HG03097 (cell line): ENCODE measurements around the gene OSM.
"Not testable (repeated sequence)": the region's sequence is repeated elsewhere in the genome, so short reads cannot be mapped to it uniquely, and the experiment has no call there.

Experiments used
- ATAC-seq: cut with Tn5 transposase; IDR thresholded peaks from one replicate; pipeline ENCODE4 v1.9.1; 2021; ENCODE audit not compliant: unreplicated experiment, low FRiP score

The OSM gene

DNA sequence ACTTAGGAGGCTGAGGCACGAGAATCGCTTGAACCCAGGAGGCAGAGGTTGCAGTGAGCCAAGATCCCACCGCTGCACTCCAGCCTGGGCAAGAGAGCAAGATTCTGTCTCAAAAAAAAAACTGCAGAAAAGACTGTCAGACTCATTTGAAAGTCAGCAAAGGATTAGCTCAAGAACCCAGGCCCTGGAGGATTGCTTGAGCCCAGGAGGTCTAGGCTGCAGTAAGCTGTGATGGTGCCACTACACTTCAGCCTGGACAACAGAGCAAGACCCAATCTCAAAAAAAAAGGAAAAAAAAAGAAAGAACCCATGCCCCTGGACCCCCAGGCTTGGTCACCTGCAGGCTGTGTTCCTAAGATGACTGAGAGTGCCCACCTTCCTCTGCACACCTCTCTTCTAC is 36.3 kb downstream of the OSM start:
- no peak for ATAC-seq

DNA sequence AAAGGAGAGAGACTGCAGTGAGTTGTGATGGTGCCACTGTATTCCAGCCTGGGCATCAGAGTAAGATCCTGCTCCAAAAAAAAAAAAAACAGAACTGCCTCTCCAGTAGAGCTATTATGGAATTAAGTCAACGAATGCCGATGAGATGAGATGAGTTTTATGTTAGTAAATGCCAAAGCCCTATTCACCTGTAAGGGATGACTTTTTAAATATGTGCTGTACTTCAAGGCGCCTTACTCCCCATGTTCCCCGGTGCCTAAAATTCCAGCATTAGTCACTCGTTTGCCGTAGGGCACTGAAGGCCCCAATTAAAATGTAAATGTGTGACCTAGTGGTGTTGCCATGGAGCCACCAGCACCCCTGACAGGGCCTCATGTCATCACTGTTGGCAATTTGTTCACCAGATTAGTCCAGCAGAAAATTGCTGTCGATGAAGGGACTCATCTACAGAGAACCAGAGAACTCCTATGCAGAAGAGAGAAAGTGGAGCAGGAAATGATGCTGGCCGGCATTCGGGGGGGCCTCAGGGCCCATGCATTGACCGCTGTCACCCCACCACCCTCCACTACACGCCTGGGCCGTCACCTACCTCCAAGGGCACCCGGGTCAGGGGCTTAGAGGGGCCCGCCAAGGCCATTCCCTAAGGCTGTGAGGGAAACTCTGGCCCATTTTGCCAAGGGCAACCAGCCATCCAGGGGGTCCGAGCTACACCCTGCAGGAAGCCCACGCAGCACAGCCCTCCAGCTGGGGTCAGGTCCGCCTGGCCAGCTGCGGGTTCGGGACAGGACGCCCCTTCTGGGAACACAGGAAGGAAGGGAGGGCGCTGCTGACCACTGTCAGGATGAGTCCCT is 37.9 kb downstream of the OSM start:
- ATAC-seq, result no peak

DNA sequence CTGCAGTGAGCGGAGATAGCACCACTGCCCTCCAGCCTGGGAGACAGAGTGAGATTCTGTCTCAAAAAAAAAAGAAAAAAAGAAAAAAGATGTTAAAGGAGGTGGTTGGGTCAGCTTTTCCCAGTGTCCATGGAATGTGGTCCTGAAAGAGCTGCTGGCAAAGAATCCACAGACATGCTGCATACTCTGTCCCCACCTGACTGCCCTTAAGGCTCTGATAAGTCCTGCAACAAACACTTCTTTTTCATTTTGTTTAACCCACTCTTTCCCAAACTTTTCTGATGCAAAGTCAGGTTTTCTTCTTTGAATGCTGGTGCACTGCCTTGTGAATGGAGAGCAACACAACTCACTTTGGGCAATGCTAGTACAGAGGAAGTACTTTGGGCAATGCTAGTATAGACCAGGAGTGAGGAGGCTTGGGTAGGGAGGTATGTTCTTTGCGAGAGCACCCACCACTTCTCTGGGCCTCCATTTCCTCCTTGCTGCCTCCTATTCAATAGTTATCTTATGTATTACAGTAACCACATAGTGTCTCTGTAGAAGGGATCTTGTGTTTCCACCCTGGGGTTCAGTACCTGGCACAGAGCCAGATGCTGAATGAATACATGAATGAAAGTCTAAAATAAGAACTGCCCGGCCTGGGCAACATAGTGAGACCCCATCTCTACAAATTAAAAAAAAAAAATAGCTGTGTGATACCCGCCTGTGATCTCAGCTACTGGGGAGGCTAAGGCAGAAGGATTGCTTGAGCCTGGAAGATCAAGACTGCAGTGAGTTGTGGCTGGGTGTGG is 39.0 kb downstream of the OSM start:
- ATAC-seq, result no peak

DNA sequence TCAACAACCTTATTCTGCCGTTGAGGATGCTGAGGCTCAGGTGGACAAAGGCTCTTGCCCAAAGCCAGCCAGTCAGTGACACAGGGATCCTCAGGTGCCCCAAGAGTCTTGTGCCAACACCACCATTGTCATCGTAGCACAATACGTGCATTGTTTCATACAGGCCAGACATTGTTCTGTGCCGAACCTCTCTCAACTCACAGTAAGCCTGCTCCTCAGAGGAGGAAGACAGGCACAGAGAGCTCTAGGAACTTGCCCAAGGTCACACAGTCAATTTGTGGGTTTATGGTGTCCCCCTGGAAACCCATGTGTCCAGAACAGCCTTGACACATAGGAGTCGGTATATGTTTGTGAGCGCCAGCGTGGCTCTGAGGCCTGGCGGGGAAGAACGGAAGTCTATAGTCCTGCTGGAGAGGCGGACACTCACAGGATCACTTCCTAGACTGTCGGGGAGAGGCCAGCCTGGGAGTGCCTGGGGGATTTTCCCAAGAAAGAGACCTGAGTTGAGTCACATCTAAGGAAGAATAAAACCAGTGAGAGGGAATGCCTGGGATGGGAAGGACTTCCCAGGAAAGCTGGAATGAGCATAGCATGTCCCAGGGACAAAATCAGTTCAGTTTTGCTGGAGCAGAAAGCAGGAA is 40.3 kb downstream of the OSM start:
- ATAC-seq, result no peak

DNA sequence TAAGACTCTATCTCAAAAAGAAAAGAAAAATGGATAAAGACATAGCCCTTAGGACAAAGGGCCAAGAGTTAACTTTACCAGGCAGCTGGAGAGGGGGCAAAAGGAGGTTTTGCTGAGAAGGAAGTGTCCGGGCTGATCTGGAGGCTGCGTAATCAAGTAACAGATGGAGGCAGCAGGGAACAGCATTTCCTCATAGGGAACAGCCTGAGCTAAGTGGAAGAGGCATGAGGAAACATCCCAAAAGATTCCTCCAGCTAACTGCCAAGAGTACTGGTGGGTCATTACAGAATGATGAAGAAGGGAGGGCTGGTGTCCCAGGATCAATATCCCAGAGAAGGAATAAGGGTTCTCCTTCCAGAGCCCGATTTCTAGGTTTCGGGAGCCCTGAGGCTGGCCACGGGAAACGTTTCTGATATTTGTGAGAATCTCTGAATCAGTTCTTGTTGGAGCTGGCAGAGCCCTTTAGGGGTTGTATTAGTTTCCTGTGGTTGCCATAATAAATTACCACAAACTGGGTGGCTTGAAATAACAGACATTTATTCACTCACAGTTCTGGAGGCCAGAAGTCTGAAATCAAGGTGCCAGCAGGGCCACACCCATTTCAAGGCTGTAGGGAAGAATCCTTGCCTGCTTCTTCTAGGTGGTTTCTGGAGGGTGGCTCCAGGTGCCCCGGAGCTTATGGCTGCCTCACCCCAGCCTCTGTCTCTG is 41.3 kb downstream of the OSM start:
- no peak for ATAC-seq

DNA sequence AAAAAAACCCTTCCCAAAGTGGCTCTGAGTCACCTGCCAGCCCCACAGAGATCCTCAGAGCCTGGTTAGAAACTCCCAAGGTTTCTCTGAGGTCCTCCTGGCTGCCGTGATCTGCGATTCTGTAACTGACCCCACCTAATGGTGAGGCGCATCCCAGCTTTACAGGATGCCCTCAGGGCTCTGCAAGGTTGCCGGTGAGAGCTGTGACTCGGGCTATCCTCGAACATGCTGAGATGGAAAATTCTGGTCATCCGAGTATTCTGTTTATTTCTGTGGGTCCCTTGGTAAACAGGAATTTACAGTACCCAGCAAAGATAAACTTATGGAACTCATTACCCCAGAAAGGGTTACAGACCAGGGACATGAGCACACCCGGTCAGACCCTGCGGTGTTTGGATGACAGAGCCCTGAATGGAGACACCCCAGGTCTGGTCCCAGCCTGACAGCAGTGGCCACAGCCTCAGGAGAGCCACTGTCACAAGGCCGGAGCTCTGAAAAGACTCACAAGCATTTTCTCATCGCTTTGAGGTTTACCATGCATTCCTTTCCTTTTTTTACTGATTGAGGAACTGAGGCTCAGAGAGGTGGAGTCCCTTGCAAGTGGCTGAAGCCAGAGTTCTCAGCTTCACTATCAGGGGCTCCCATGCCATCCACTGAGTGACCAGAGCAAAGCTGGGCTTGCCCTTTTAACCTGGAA is 42.3 kb downstream of the OSM start:
- no peak for ATAC-seq

DNA sequence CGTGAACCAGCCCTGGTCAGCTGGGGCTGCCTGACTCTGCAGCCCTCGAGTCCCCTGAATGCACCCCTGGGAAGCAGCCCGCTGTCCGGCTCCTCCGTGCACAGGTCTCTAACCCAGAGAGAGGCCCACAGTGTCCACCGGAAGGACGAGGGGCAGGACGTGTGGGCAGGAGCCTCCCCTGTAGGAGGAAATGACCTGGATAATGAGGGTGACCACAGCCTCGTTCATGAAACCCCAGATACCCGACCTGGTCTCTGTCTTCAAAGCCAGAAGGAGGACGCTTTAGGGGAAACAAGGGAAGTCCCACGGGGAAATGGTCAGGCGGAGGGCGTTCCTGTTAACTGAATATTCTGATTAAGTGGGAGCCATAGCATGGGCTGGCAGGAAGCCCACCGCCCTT is 43.3 kb downstream of the OSM start:
- no peak for ATAC-seq

DNA sequence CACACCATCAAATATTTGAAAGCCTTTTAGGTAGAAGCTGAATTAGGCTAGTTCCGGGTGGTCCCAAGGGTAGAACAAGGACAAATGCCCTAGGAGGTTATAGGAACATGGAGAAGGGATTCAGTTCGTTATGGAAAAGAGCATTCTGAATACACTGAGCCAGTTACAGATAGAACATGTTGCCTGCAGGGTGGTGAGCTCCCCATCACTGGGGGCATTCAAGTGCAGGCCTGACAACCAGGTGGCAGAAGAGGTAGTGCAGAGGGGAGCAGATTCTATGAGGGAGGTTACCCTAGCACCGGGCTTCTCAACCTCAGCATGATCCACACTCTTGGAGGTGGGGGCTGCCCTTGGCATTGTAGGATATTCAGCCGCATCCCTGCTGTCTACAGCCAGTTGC is 44.3 kb downstream of the OSM start:
- ATAC-seq, result no peak

DNA sequence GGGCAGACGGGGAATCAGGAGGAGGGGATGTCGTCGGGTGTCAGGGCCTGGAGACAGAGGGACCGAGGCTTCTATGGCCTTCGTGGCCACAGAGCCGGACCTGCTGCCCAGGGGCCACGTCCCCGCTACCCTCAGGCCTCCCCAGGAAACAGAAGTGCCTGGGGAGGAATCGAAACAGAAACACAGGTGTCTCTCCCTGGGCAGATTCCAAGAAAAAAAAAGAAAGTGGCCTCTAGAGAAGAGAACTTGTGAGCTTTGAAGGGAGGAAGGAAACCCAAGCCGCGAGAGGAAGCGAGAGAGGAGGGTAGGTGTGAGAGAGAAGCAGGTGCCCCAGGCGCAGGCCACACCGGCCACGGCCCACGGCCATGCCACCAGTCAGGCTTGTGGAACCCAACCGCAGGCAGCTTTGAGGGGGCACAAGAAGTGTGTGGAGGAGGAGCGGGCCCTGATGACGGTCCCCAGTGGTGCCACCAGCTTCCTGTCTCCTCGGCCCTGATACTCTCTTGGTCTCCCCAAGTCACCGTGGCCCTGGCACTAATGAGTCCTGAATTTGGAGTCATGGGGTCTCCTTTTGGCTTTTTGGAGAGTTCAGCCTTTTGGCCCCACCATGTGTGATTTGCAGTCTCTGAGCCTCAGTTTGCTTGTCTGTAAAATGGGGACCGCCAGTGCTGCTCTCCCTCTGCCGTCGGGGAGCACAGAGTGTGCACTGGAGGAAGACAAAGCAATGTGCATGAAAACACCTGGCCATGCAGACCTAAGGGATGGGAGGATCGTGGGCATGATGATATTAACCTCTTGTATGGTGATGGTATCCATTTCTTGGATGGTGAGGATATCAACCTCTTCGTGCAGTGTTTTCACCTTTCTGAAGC is 45.3 kb downstream of the OSM start:
- ATAC-seq, result no peak

DNA sequence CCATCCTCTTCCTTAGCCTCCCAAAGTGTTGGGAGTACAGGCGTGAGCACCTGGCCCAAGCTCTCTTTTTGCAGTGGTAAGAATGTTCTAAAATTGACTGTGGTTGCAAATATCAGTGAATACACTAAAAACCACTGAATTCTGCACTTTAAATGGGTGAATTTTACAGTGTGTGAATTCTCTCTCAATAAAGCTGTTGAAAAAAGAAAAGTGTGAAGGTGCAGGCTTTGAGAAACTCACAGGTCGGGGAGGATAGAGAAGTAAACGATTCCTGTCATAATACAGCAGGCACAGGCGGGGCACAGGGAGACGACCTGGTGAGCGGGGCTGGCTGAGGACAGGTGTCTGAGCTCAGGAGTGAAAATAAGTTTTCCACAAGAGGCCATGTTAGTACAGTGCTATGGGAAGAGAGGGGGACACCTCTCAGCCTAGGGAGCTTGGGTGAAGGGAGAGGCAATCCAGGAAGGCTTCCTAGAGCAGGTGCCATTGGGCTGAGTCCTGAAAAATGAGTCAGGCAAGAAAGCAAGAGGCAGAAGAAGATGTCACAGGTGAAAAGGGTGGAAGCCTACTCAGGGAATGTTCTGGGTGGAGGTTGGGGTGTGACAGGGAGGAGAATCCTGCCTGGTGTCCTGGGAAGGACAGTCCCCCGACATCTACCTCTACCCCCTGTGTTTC is 46.2 kb downstream of the OSM start:
- no peak for ATAC-seq

DNA sequence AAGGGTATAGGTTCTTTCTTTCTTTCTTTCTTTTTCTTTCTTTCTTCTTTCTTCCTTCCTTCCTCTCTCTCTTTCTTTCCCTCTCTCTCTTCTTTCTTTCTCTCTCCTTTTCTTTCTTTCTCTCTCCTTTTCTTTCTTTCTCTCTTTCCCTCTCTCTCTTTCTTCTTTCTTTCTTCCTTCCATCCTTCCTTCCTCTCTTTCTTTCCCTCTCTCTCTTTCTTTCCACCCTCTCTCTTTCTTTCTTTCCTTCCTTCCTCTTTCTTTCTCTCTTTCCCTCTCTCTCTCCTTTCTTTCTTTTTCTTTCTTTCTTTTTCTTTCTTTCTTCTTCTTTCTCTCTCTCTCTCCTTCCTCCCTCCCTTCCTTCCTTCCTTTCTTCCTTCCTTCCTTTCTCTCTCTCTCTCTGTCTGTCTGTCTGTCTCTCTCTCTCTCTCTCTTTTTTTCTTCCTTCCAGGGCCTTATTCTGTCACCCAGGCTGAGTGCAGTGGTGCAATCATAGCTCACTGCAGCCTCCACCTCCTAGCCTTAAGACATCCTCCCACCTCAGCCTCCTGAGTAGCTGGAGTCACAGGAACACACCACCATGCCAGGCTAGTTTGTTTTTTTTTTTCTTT is 46.9 kb downstream of the OSM start:
- no peak for ATAC-seq

DNA sequence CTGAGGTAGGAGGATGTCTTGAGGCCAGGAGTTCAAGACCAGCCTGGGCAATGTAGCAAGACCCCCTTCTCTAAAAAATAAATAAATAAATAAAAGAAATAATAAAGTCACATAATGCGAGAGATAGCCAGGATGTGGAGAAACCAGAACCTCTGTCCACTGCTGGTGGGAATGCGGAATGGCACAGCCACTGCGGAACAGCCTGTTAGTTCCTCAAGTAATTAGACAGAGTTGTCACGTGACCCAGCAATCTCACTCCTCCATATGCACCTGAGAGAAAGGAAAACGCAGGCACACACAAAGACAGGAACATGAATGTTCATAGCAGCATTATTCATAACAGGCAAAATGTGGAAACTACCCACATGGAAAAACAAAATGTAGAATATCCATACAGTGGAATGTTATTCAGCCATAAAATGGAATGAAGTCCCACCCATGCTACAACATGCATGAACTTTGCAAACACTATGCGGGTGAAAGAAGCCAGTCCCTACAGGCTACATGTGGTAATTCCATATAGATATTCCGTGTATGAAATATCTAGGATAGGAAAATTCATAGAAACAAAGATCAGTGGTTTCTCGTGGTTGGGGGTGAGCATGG is 47.5 kb downstream of the OSM start:
- no peak for ATAC-seq

DNA sequence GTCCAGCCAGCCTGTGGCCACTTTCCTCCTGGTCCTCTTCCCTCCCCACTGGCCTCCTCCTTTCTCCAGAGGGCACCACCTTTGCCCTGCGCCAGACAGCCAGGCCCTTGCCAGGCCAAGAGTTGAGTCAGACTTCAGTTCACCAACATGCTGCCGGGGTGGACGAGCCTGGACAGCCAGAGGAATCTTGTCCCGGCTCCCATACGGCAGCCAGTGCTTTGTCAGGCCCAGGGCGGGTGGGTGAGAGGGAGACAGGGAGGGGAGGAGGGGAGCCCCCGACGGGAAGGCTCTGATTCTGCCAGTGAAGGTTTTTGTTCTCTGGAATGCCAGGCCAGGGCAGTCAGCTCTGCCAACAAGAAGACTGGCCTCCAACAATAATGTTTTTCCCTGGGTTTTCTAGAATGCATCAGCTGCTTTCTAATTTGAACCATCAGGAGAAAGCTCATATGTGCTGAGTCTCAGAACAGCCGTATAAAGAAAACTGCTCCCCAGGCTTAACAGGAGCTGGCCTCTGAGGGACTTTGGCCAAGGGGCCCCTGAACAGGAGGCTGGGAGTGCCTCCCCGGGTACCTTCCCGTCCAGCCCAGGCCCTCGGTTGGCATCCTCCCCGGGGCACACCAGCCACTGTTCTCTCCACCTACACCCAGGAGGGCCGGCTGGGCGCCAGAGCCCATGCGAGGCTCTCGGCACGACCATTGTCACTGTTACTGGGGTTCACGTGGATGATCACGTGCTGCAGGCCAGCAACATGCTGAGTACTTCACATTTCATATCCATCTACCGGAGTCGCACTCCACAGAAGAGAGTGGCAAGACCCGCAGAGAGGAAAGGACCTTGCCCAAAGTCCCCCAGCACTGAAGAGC is 48.7 kb downstream of the OSM start:
- ATAC-seq, result no peak

DNA sequence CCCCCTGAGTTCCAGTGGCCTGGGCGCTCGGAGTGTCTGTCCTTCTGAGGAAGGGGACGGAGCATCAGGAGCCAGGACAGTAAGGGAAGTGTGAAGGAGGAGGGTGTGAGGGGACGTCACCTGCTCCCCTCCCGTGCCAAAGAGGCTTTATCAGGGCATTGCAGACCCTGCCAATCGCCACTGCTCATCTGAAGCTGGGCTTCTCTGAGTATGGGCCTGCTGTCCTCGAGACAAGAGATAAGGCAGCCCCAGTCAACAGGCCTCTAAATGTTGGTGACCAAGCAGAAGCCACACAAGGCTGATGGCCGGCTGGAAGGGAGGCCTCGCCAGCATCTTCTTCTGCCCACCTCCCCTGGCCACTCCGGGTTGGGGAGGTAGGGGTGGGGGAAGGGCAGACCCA is 49.9 kb downstream of the OSM start:
- no peak for ATAC-seq

DNA sequence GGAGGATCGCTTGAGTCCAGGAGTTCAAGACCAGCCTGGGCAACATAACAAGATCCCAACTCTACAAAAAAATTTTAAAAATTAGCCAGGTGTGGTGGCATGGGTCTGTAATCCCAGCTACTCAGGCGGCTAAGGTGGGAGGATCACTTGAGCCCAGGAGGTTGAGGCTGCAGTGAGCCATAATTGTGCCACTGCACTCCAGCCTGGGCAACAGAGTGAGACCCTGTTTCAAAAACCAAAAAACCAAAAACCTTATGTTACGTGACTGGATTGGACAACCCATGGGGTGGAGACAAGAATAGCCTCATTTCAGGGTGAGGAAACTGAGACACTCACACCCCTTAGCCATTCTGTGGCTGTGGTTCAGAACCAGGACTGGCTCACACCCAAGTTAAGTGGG is 50.4 kb downstream of the OSM start:
- ATAC-seq, result not testable (repeated sequence)

DNA sequence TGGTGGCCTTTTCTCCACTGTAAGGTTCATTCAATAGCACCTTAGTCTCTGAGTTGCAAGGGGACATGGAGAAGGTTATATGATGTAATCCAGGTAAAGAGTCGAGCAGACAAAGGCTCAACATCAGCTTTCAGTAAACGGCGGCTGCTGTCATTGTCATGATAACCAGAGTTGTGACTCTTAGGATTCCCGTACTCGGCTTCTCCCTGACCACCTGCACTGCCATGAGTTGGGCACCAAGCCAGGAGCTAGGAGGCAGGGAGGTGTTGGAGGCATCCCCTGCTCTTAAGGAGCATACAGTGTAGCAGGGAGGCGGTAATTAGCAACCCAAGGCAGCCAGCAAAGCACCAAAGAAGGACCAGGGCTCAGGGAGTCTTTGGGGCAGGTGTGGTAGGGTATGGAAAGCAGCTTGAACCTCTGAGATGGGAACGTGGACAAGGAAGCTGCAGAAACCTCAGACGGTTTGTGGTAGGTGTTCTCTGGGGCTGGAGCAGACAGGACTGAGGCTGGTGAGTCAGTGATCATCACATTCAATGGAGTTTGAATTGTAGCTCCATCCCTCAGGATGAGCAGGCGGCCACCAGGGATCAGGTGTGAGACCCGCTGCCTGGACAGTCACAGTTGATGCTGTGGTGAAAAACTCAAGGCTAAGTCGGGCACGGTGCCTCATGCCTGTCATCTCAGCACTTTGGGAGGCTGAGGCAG is 51.8 kb downstream of the OSM start:
- no peak for ATAC-seq
